ENCODE data around the gene FUT3. TPM values are rescaled to one million over a fixed set of nuclear protein-coding genes. Genes with fewer than 3 reads are reported as not detected.

FUT3 gene
- total and polyA plus RNA-seq, 2 of the 4 experiments (the other 2 are of a cell fraction): not detected

GRCh38 chr19:5863030-5863665, 11.9 kb upstream of the FUT3 start:
- no peak overlapping the region for H3K18ac ChIP-seq (ENCODE audit: low read depth, low read length)
- DNase-seq (no peak), ATAC-seq (ENCODE audit: low read depth) (no peak)
- no peak overlapping the region for H4K8ac ChIP-seq (ENCODE audit: low read depth in 2 of 2, low read length in 2 of 2)
- H3K4me2 ChIP-seq (ENCODE audit: low read depth, low read length): no peak overlapping the region
- BruUV-seq (replicated peaks): no TSS peak
- 23% methylated on average over 4 of the region's 11 CpGs; no CpG with 5 or more reads in 1 of the 2 experiments for WGBS, 2 experiments (ENCODE audit: extremely low coverage in 2 of 2, insufficient read length in 1 of 2)
- H3K27me3 ChIP-seq (ENCODE audit: control insufficient read depth, insufficient read depth, low read length): peaks cover 23% of the 10 kb centered on the region; the same call in 1 of the 2 replicates
- ChIA-PET CTCF (no interaction called here), POLR2A (ENCODE audit: unreplicated experiment) (interaction anchor here (0.6 kb wide), 1 partner anchor 996 kb away, joined by 3 read pairs; no protein-coding TSS in a partner anchor)
- no peaks in the 10 kb centered on the region; the same call in 1 of the 2 replicates for H3K4me1 ChIP-seq (ENCODE audit: control insufficient read depth, insufficient read depth, low read length)
- no peak overlapping the region for H3K27ac ChIP-seq (ENCODE audit: insufficient read depth, low read length)
- no peaks in the 10 kb centered on the region for H3K36me3 ChIP-seq (ENCODE audit: control insufficient read depth, insufficient read depth, low read length)
- no peak overlapping the region for H3K14ac ChIP-seq (replicated peaks; ENCODE audit: low read depth, low read length)
- no peak overlapping the region for H3K4ac ChIP-seq (ENCODE audit: low read depth, low read length)
- H4K91ac ChIP-seq (ENCODE audit: insufficient read depth, low read depth, low read length): no peak overlapping the region
- no peak overlapping the region for H3K4me3 ChIP-seq (ENCODE audit: insufficient read depth, low read depth, low read length)
- TF ChIP-seq SMC3 (IDR thresholded peaks at IDR 0.05; ENCODE audit: low read depth, low read length): no peak
- TF ChIP-seq MAFK (IDR thresholded peaks at IDR 0.05; ENCODE audit: low read depth, low read length): no peak
- no peak for TF ChIP-seq POLR2A (IDR thresholded peaks at IDR 0.05; ENCODE audit: low read depth, low read length)
- TF ChIP-seq CTCF (conservative IDR thresholded peaks at IDR 0.05; ENCODE audit: low read depth, low read length): no peak
- no peak for TF ChIP-seq ELK1 (IDR thresholded peaks at IDR 0.05; ENCODE audit: borderline replicate concordance, low read depth, low read length)
- no peak for TF ChIP-seq RFX5 (IDR thresholded peaks at IDR 0.05; ENCODE audit: low read depth, low read length)
- no peak for TF ChIP-seq FOS (IDR thresholded peaks at IDR 0.05; ENCODE audit: low read depth, low read length)
- TF ChIP-seq MAZ (IDR thresholded peaks at IDR 0.05; ENCODE audit: borderline replicate concordance, low read depth, low read length): no peak
- TF ChIP-seq NFE2L2 (IDR thresholded peaks at IDR 0.05; ENCODE audit: low read depth, low read length): no peak
- no peak overlapping the region for H3K56ac ChIP-seq (ENCODE audit: extremely low read depth, insufficient read depth, low read length)
- no peak overlapping the region for H2AK5ac ChIP-seq (ENCODE audit: low read depth, low read length)
- H2BK120ac ChIP-seq (ENCODE audit: low read depth, low read length): no peak overlapping the region
- H2AFZ ChIP-seq (replicated peaks; ENCODE audit: low read length, poor library complexity): no peak overlapping the region
- H4K5ac ChIP-seq (ENCODE audit: low read depth, low read length): no peak overlapping the region
- dilution Hi-C loops (cut with HindIII; ENCODE audit: low sequenced_read_pairs, unreplicated experiment) (no loop called here), intact Hi-C loops (cut with micrococcal nuclease) (no loop called here), in situ Hi-C loops (cut with MboI; ENCODE audit: low sequenced_read_pairs) (no loop called here)
- H2BK20ac ChIP-seq (ENCODE audit: low read depth, low read length): no peak overlapping the region
- H3K23ac ChIP-seq (ENCODE audit: low read depth, low read length): no peak overlapping the region
- H2AK9ac ChIP-seq (replicated peaks; ENCODE audit: low read depth, low read length, poor library complexity): no peak overlapping the region
- no peaks in the 10 kb centered on the region for H3K9me3 ChIP-seq (ENCODE audit: control insufficient read depth, insufficient read depth, low read length)
- no peaks in the 10 kb centered on the region for H4K20me1 ChIP-seq (ENCODE audit: insufficient read depth, low read length)
- no peaks in the 10 kb centered on the region for H3K79me1 ChIP-seq (ENCODE audit: low read depth in 1 of 2, low read length in 2 of 2)
- no peaks in the 10 kb centered on the region for H3K9me1 ChIP-seq (ENCODE audit: insufficient read depth, low read length)
- no peak overlapping the region for H2BK15ac ChIP-seq (ENCODE audit: low read depth, low read length)
- H3K9ac ChIP-seq (ENCODE audit: low read depth, low read length): no peak overlapping the region
- H2BK5ac ChIP-seq (ENCODE audit: low read depth, low read length, poor library complexity, severe bottlenecking): no peak overlapping the region
